Daoy (cell line): ENCODE data around the gene UNC93B1. TPM values are rescaled to one million over a fixed set of nuclear protein-coding genes. Genes with fewer than 3 reads are reported as not detected.

ENCODE experiments used
- DNase-seq: peaks from one replicate; pipeline ENCODE4 v3.0.0-alpha.2; 2015; ENCODE audit warnings: low read depth
- total RNA-seq: library from RNA; depleted of rRNA; stranded (reverse); fragments of >200 nt; shearing (Covaris generic); gene quantifications from 2 replicates; pipeline ENCODE4 v1.2.3, GENCODE V29; 2014

UNC93B1 gene
- total RNA-seq, 1 experiment from 2014 or later, result 11.7 TPM

DNA sequence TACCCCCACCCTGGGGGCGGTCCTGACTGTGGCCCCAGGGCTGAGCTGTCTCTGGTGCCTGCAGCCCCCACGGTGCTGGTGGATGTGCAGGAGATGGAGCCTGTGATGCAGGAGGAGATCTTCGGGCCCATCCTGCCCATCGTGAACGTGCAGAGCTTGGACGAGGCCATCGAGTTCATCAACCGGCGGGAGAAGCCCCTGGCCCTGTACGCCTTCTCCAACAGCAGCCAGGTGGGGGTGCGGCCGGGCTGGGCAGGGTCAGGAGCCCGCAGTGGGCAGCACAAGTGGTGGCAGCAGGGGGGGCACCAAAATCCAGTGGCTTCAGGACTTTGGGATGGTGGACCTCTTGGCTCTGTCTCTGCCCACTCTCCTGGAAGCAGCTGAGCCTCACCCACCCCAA, 18.6 kb upstream of the UNC93B1 start:
- DNase-seq, result no peak

DNA sequence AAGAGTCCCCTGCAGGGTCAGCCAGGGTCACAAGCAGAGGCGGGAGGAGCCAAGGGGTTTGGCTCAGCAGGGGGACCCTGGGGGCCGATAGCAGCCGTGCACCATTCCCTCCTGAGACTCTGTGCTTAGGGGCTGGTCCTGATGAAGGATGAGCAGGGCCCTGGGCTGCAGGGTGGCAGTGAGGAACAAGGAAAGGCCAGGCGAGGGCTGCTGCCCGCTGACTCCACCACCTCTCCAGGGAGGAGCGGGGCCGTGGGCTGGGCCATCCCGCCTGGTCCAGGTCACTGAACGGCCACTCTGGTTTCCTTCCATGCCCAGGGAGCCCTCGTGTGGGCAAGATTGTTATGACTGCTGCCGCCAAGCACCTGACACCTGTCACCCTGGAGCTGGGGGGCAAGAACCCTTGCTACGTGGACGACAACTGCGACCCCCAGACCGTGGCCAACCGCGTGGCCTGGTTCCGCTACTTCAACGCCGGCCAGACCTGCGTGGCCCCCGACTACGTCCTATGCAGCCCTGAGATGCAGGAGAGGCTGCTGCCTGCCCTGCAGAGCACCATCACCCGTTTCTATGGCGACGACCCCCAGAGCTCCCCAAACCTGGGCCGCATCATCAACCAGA, 17.4 kb upstream of the UNC93B1 start:
- DNase-seq, result no peak

- peak; percentile 54 for DNase-seq
Observed at GRCh38 chr11:68020575-68020974, 16.7 kb upstream of the UNC93B1 start.

GRCh38 chr11:68019486-68019885, 15.6 kb upstream of the UNC93B1 start:
- DNase-seq, result no peak

- DNase-seq, result no peak
Observed at GRCh38 chr11:68018730-68019190, 14.9 kb upstream of the UNC93B1 start.

DNA sequence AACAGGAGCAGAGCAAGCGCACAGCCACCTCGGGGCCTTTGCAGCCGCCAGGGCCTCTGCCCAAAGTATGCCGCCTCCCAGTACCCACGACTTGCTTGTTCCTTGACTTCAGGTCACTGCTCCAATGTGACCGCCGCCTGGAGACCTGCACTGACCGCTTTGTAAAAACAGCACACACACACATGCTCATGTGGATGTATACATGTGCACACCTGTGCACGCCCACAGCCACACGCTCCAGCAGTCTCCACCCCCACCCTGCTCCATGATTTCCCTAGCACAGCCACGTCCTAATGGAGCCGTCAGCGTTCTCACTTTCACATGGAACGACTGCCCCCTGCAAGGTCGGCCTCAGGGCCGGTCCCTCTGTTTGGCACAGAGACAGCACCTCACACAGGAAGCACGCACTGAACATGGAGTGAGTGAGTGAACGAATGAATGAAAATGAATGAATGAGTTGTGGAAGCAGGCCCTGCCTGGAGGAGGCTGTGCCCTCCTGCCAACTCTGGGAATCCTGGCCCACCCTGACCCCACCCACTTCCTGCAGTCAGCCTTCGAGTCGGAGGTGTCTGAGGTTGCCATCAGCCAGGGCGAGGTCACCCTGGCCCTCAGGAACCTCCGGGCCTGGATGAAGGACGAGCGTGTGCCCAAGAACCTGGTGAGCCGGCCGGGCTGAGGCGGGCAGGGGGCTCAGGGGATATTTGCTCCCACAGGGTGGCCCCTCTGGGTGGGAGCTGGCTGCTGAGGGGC, 14.3 kb upstream of the UNC93B1 start:
- DNase-seq, result no peak

DNA sequence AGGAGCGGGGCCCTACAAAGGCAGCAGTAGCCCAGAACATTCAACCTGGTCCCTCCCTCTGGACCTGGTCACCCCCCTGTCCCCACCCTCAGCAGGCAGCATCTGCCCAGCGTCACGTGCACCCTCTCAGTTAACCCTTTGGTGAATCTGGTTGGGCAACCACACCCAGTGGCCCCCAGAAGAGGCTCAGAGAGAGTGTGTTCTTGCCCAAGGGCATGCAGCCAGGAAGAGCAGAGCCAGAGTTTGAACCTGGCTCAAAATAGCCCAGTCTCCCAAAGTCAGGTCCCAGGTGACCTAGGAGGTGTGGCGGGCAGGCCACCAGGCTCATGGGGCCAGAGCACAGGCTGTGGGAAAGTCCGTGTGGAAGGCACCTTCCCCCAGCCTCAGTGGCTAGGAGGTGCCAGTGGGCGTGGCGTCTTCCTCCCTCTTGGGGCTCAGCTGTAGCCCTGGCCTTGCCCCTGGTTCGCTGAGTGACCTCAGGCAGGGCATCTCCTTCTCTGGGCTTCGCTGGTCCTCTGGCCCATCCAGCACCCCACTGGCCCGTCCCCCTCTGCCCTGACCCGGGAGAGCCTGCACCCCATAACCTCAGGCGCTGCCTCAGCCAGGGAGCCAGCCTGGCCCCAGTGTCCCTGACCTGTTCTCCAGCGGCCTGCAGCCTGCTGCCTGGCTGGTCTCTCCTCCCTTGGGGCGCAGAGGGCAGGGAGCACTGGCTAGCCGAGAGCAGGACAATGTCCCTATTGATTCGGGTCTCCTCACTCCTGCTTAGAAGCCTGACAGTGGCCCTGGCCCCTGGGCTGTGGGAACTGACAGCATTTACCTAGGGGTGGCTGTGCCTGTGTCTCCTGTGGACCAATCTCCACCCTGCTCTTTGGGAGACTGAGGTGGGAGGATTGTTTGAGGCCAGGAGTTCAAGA, 13.3 kb upstream of the UNC93B1 start:
- no peak for DNase-seq

DNA sequence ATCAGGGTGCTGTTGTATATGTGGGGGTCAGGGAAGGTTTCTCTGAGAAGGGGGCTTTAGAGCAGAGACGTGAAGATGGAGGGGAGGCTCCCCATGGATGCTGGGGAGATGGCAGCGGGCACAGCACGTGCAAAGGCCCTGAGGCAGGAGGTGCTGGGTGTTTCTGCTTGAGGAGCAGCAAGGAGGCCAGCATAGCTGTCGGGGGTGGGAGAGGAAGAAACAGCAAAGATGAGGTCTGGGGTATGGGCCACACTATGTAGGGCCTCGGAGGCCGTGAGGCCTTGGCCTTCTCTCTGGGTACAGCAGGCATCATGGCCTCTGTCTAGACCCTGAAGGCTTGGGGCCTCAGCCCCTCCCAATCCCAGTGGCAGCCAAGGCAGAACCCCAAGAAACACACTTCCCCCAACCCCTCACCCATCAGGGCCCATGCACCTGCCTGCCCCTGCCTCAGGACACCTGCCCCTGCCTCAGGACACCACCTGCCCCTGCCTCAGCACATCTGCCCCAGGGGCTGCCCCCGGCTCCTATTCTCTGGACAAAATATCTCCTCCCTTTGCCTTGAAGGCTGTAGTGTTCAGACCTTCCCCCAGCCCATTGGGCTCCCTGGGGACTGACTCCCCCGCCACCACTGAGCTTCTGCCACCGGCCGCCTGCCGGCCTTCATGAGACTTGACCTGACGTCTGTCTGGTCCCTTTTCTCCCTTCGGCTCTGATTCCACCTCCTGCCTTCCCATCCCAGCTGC, 12.4 kb upstream of the UNC93B1 start:
- DNase-seq, result no peak

- DNase-seq, result no peak
Observed at GRCh38 chr11:68015467-68015866, 11.6 kb upstream of the UNC93B1 start.

DNA sequence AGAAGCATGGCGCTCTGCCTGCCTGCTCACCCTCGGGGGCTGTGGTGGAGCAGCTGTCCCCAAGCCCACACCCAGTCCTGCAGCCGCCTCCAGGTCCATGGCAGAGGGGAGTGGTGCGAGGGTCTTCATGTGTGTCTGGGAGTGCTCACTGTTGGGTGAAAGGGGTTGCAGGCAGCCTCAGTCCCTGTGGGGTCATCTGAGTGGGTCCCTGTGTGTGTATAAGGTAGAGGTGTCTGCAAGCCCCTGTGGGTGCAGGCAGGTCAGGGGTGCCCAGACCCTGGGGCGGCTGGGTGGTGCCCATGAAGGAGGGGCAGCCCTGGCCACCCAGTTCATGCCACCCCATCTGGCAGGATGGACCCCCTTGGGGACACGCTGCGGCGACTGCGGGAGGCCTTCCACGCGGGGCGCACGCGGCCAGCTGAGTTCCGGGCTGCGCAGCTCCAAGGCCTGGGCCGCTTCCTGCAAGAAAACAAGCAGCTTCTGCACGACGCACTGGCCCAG, 11.1 kb upstream of the UNC93B1 start:
- no peak for DNase-seq

DNA sequence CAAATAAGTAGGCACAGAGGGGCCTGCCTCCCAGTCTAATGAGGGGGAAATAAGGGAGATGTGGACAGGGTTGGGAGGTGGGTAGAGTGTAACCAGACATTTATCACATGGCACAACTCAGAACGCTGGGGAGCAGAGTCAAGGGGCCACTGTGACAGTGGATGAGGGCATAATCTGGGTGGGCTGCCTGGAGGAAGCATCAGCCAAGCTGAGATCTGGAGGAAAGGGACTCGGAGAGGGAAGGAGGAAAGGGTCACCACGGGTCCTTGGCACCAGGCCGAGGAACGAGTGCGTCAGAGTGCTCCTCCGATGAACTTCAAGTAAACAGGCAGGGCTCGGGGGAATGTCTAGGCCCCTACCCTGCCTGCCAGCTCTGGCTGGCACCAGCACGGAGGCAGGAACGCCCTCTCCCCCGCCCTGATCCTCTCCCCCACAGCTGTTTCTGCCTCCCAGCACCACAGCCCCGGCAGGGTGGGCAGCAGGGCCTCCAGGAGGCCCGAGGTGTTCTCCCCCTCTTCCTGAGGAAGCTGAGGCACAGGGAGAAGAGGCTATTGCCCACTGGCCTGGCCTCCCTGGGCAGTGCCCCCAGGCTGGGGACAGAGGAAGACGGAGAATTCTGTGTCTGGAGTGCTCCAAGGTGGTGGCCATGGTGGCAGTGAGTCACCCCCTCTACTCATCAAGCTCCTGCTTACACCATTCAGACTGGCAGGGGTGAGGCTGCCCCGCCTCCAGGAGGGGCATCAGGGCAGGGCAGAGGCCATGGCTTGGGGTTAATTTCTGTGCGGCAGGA, 10.5 kb upstream of the UNC93B1 start:
- DNase-seq, result peak; percentile 90

- no peak for DNase-seq
Observed at GRCh38 chr11:68013611-68014156, 9.8 kb upstream of the UNC93B1 start.

GRCh38 chr11:68012843-68013610, 9.1 kb upstream of the UNC93B1 start:
- DNase-seq, result peak; percentile 94

DNA sequence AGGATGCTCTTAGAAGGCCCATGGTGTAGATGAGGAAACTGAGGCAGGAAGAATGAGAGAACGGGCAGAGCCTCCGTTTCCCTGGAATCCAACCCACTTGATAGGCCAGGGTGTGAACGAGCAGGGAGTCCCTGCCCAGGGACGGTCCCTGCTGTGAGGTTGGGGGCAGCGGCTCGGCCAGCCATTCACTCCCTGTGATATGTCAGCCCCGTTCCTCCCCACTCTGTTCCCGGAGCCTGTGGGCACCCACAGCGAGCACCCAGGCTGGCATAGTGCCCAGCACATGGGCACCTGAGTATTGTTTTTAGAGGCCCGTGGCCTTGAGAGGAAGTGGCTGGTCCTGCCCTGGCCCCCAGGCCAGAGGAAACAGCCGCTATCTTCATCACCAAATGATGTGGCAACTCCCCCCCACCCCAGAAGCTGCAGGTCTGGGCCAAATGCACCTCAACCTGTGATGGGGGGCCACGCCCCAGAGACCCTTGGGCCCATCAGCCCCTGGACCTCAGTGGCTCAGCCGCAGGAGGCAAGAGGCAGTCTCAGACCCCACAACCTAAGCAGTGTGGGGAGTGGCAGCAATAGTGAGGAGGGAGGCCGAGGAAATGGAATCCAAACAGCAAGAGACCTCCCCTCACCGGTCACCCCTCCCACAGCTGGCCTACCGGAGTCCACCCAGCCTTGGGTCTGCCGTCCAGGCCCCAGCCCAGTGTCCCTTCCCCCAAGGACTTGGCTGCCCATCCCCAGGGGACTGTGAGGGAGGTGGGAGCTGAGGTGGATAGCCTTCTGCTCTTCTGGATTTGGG, 8.3 kb upstream of the UNC93B1 start:
- no peak for DNase-seq

- no peak for DNase-seq
Observed at GRCh38 chr11:68011051-68011943, 7.4 kb upstream of the UNC93B1 start.

GRCh38 chr11:68010090-68011041, 6.5 kb upstream of the UNC93B1 start, which contains the start of gene ALDH3B1:
TSS of gene ALDH3B1 (plus strand) at chr11:68010327. CDS start at chr11:68015298, 4,971 bp downstream.
- peak; percentile 90 for DNase-seq
